HepG2 (cell line): ENCODE measurements around the gene PJA1. TPM values are rescaled to one million over a fixed set of nuclear protein-coding genes. Genes with fewer than 3 reads are reported as not detected.

Source experiments
- ATAC-seq: fragments of 200-7000 bp; cut with Tn5 transposase; 3 replicates; pipeline ENCODE4 v1.9.1; 2020; ENCODE audit warnings: mild to moderate bottlenecking, moderate library complexity
- BruUV-seq: library from RNA; stranded (reverse); fragments of 400-500 nt; replicated peaks from 2 replicates; lab custom pipeline; 2021; lab: Mats Ljungman, UMichigan
- CTCF ChIA-PET: fragments of 300-600 bp; formaldehyde crosslinking; extraction: SDS; loops from one replicate; lab custom pipeline; 2021; ENCODE audit warnings: low total read pairs, inconsistent platforms, low intra/inter-chr PET ratio; lab: Yijun Ruan, JAX
- POLR2A ChIA-PET: fragments of 350-600 bp; sonication (Branson Sonifier 250); formaldehyde crosslinking; loops from one replicate; lab custom pipeline; 2020; ENCODE audit warnings: antibody characterized with exemption, inconsistent platforms; lab: Yijun Ruan, JAX
- DNase-seq: peaks from one replicate; pipeline ENCODE4 v3.0.0-alpha.2; 2015; ENCODE audit warnings: low spot score
- FAIRE-seq: peaks from 3 replicates; lab custom pipeline; 2011; peaks lifted over from hg19 to GRCh38; lab: Jason Lieb, UNC
- H2AFZ ChIP-seq: one replicate; pipeline ENCODE4 v1.6.1; 2011; ENCODE audit warnings: low read length, inconsistent platforms
- H3K27ac ChIP-seq: fragments of 300-600 bp; 3 replicates; pipeline ENCODE4 v1.8.0; 2011; ENCODE audit warnings: mixed run types, mild to moderate bottlenecking, mixed read lengths, low read length, inconsistent platforms; ENCODE audit not compliant: insufficient read depth; ENCODE audit errors: extremely low read length
- H3K27me3 ChIP-seq, 2 experiments: fragments of 200-600 bp in 1 of 2; 2 replicates in 1 of 2; 3 replicates in 1 of 2; pipeline versions ENCODE4 v1.6.0 to v1.8.0; 2011; ENCODE audit warnings: low read length in 2 of 2, mild to moderate bottlenecking in 2 of 2, moderate library complexity in 2 of 2, inconsistent platforms in 1 of 2; ENCODE audit not compliant: insufficient read depth in 2 of 2, control insufficient read depth in 1 of 2
- H3K36me3 ChIP-seq, 2 experiments: fragments of 200-600 bp in 1 of 2; replicated peaks in 1 of 2; 2 replicates in 1 of 2; 3 replicates in 1 of 2; pipeline versions ENCODE4 v1.5.1 to v1.8.0; 2011; ENCODE audit warnings: low read length in 2 of 2, inconsistent platforms in 1 of 2; ENCODE audit not compliant: insufficient read depth in 2 of 2, control insufficient read depth in 1 of 2
- H3K4me1 ChIP-seq: 2 replicates; pipeline ENCODE4 v1.5.1; 2012; ENCODE audit warnings: low read length, inconsistent platforms; ENCODE audit not compliant: insufficient read depth
- H3K4me2 ChIP-seq: 2 replicates; pipeline ENCODE4 v1.6.0; 2011; ENCODE audit warnings: low read depth, low read length, inconsistent platforms
- H3K4me3 ChIP-seq, 3 experiments: fragments of 200-600 bp in 1 of 3; sonication (generic), shearing (Covaris generic) in 1 of 3; replicated peaks in 1 of 3; 2 replicates each; pipeline ENCODE4 v1.5.1; 2011 to 2016; ENCODE audit warnings: low read length in 3 of 3, inconsistent platforms in 2 of 3, low read depth in 2 of 3, mild to moderate bottlenecking in 2 of 3, control low read depth in 1 of 3, mixed read lengths in 1 of 3; ENCODE audit not compliant: insufficient read depth in 1 of 3
- H3K79me2 ChIP-seq: one replicate; pipeline ENCODE4 v1.6.1; 2011; ENCODE audit warnings: low read length, inconsistent platforms; ENCODE audit not compliant: insufficient read depth
- H3K9ac ChIP-seq: 2 replicates; pipeline ENCODE4 v1.6.0; 2011; ENCODE audit warnings: mild to moderate bottlenecking, low read depth, low read length, inconsistent platforms; ENCODE audit not compliant: insufficient read depth
- H3K9me3 ChIP-seq: 2 replicates; pipeline ENCODE4 v1.5.1; 2012; ENCODE audit warnings: mild to moderate bottlenecking, low read length
- H4K20me1 ChIP-seq: 2 replicates; pipeline ENCODE4 v1.6.0; 2011; ENCODE audit warnings: inconsistent platforms, mild to moderate bottlenecking, low read length, moderate library complexity; ENCODE audit not compliant: insufficient read depth
- CREB1 ChIP-seq, 2 experiments: fragments of 450-650 bp in 1 of 2; IDR thresholded peaks; 2 replicates each; pipeline ENCODE4 v1.6.1; 2016 to 2017; ENCODE audit warnings: control low read depth in 1 of 2, mild to moderate bottlenecking in 1 of 2, missing compliant biosample characterization in 1 of 2, missing genetic modification characterization in 1 of 2
- CREB3 ChIP-seq: sonication (generic); formaldehyde crosslinking; IDR thresholded peaks from 2 replicates; pipeline ENCODE4 v1.5.0; 2020; ENCODE audit warnings: missing genetic modification reagents
- CSRNP2 ChIP-seq: sonication (generic); formaldehyde crosslinking; conservative IDR thresholded peaks from 2 replicates; pipeline ENCODE4 v1.8.0; 2022; ENCODE audit warnings: low read depth, missing genetic modification reagents
- HCFC1 ChIP-seq: fragments of 150-350 bp; IDR thresholded peaks from 2 replicates; pipeline ENCODE4 v1.6.1; 2014; ENCODE audit warnings: low read depth, low read length
- HDAC6 ChIP-seq: fragments of 200-600 bp; sonication (generic); IDR thresholded peaks from 2 replicates; pipeline ENCODE4 v1.7.0; 2017; ENCODE audit warnings: mild to moderate bottlenecking, antibody characterized with exemption, low read length, low read depth
- HOXA5 ChIP-seq: sonication (generic); formaldehyde crosslinking; IDR thresholded peaks from 2 replicates; pipeline ENCODE4 v1.4.0; 2020; ENCODE audit warnings: missing genetic modification reagents
- IKZF1 ChIP-seq: fragments of 450-650 bp; IDR thresholded peaks from 2 replicates; pipeline ENCODE4 v1.7.1; 2016
- NONO ChIP-seq, 2 experiments: fragments of 450-650 bp in 1 of 2; sonication (generic) in 1 of 2; formaldehyde crosslinking in 1 of 2; IDR thresholded peaks in 1 of 2; conservative IDR thresholded peaks in 1 of 2; 2 replicates each; pipeline versions ENCODE4 v1.6.1 to v1.8.0; 2017 to 2022; ENCODE audit warnings: mild to moderate bottlenecking in 1 of 2, missing genetic modification reagents in 1 of 2, moderate library complexity in 1 of 2
- REPIN1 ChIP-seq: sonication (generic); formaldehyde crosslinking; IDR thresholded peaks from 2 replicates; pipeline ENCODE4 v1.8.0; 2022; ENCODE audit warnings: missing genetic modification reagents, low read depth, mild to moderate bottlenecking, borderline replicate concordance
- SOX6 ChIP-seq, 2 experiments: fragments of 450-650 bp in 1 of 2; sonication (generic) in 1 of 2; formaldehyde crosslinking in 1 of 2; IDR thresholded peaks; 2 replicates each; pipeline versions ENCODE4 v1.4.0 to v1.6.1; 2017 to 2020; ENCODE audit warnings: antibody characterized with exemption in 1 of 2, mild to moderate bottlenecking in 1 of 2, missing genetic modification reagents in 1 of 2
- TEAD2 ChIP-seq: sonication (generic); formaldehyde crosslinking; IDR thresholded peaks from 2 replicates; pipeline ENCODE4 v1.9.0; 2021; ENCODE audit warnings: missing genetic modification reagents
- ZBTB2 ChIP-seq: sonication (generic); formaldehyde crosslinking; IDR thresholded peaks from 2 replicates; pipeline ENCODE4 v1.8.0; 2022; ENCODE audit warnings: low read depth, missing genetic modification reagents
- ZNF382 ChIP-seq: sonication (generic); formaldehyde crosslinking; IDR thresholded peaks from 2 replicates; pipeline ENCODE4 v1.5.0; 2020; ENCODE audit warnings: missing genetic modification reagents, mild to moderate bottlenecking, borderline replicate concordance
- WGBS: methylation state at CpG from one replicate; pipeline ENCODE4 v1.1.6; 2017; ENCODE audit warnings: low lambda C conversion rate; 5-methylcytosine and 5-hydroxymethylcytosine counted together
- in situ Hi-C: cut with HindIII; loops from 2 replicates; pipeline ENCODE4 v1.10.0; 2017; ENCODE audit warnings: low pct_unique_long_range_greater_than_20kb; ENCODE audit not compliant: extremely low pct_ligation_motif_present
- intact Hi-C: fragments of 100-400 bp; cut with micrococcal nuclease; formaldehyde crosslinking; loops from one replicate; pipeline ENCODE4 v1.10.0; 2022; ENCODE audit not compliant: unreplicated experiment
- polyA plus RNA-seq, 8 experiments: library from polyadenylated mRNA; depleted of rRNA in 3 of 8; stranded (reverse) in 7 of 8; unstranded in 1 of 8; fragments of >200 nt; fragmentation: Illumina TruSeq in 4 of 8; extraction: Trizol in 4 of 8; gene quantifications; 2 replicates each; pipeline versions ENCODE4 v1.2.1 to v1.2.3, GENCODE V29; 2011 to 2016; ENCODE audit warnings: low read depth in 4 of 8, missing spikeins in 1 of 8, mixed read lengths in 1 of 8; ENCODE audit not compliant: insufficient read depth in 1 of 8
- total RNA-seq, 5 experiments: library from RNA; depleted of rRNA; stranded (reverse); fragments of >200 nt; fragmentation: Illumina TruSeq; extraction: Trizol; gene quantifications; 2 replicates each; pipeline ENCODE4 v1.2.3, GENCODE V29; 2016; ENCODE audit warnings: low read depth in 1 of 5

The PJA1 gene
- total and polyA plus RNA-seq, 2 of the 13 experiments (the other 11 are each of a cell fraction or from before 2014, with no cell fraction given), result 3.6 to 9.6 TPM

- TF ChIP-seq NONO (IDR thresholded peaks at IDR 0.05) (no peak), NONO (CRISPR knock-in tag; conservative IDR thresholded peaks at IDR 0.05) (no peak), IKZF1 (no peak), ZBTB2 (CRISPR knock-in tag) (no peak), HDAC6 (no peak)
- TF ChIP-seq, all 625 proteins: peak for 0
- intact Hi-C loops (no loop called here), in situ Hi-C loops (no loop called here)
- no peak overlapping the region for H2AFZ ChIP-seq
- H3K9me3 ChIP-seq, result no peaks in the 10 kb centered on the region
- H3K4me1 ChIP-seq, result peaks cover 43% of the 10 kb centered on the region
- ATAC-seq, result no peak
- BruUV-seq, result no TSS peak
- 44% methylated on average over 2 of the region's 2 CpGs for WGBS
- no peak overlapping the region for H3K27ac ChIP-seq
- H3K36me3 ChIP-seq, result no peaks in the 10 kb centered on the region
- ChIA-PET POLR2A (no interaction called here), CTCF (no interaction called here)
- no peaks in the 10 kb centered on the region for H3K79me2 ChIP-seq
- H3K4me2 ChIP-seq, result no peak overlapping the region
- H3K9ac ChIP-seq, result no peak overlapping the region
- no peak overlapping the region for H3K4me3 ChIP-seq
- no peak for FAIRE-seq
- no peaks in the 10 kb centered on the region for H3K27me3 ChIP-seq
- no peak for DNase-seq
- no peaks in the 10 kb centered on the region for H4K20me1 ChIP-seq
Measured at GRCh38 chrX:69192603-69193002, 27.4 kb upstream of the PJA1 start.

- ATAC-seq, result no peak
- Histone ChIP-seq H3K4me2 (no peak overlapping the region), H3K9me3 (no peaks in the 10 kb centered on the region), H3K27me3 (no peaks in the 10 kb centered on the region), H3K36me3 (no peaks in the 10 kb centered on the region), H3K79me2 (no peaks in the 10 kb centered on the region), H3K9ac (no peak overlapping the region), H3K4me1 (peaks cover 17% of the 10 kb centered on the region), H4K20me1 (no peaks in the 10 kb centered on the region), H3K4me3 (no peak overlapping the region), H3K27ac (no peak overlapping the region), H2AFZ (no peak overlapping the region)
- ChIA-PET CTCF (no interaction called here), POLR2A (no interaction called here)
- intact Hi-C loops (no loop called here), in situ Hi-C loops (no loop called here)
- FAIRE-seq, result no peak
- WGBS, result 11% methylated on average over 8 of the region's 9 CpGs
- BruUV-seq, result no TSS peak
- no peak for DNase-seq
- TF ChIP-seq CSRNP2 (CRISPR knock-in tag), result no peak
- no peak for TF ChIP-seq ZNF382 (CRISPR knock-in tag)
- no peak for TF ChIP-seq CREB3
- TF ChIP-seq CREB1 (IDR thresholded peaks at IDR 0.05), result no peak
- TF ChIP-seq CREB1 (CRISPR knock-in tag; IDR thresholded peaks at IDR 0.05), result no peak
- TF ChIP-seq TEAD2 (CRISPR knock-in tag), result no peak
- no peak for TF ChIP-seq SOX6 (IDR thresholded peaks at IDR 0.05)
- TF ChIP-seq SOX6 (CRISPR knock-in tag; IDR thresholded peaks at IDR 0.05), result no peak
- no peak for TF ChIP-seq HCFC1
- TF ChIP-seq HOXA5 (CRISPR knock-in tag), result no peak
- TF ChIP-seq REPIN1 (CRISPR knock-in tag), result no peak
Measured at GRCh38 chrX:69189576-69190371, 24.5 kb upstream of the PJA1 start.
